Left ventricle myocardium superior (tissue), 1 donor: ENCODE results near the gene PATE3. TPM values are rescaled to one million over a fixed set of nuclear protein-coding genes. Genes with fewer than 3 reads are reported as not detected.

Source experiments
- ATAC-seq: fragments of 200-7000 bp; cut with Tn5 transposase; one replicate; pipeline ENCODE4 v1.9.1; 2020; ENCODE audit warnings: mild to moderate bottlenecking, moderate library complexity
- DNase-seq: peaks from one replicate; pipeline ENCODE4 v3.0.0-alpha.2; 2020
- intact Hi-C: fragments of 100-400 bp; cut with micrococcal nuclease; formaldehyde crosslinking; loops from one replicate; pipeline ENCODE4 v1.11.0; 2022
- total RNA-seq: library from RNA; stranded (reverse); fragmentation: NEBNext Ultra II Directional; extraction: Animal tissue kit (Norgen Biotek cat#: 25700); gene quantifications from one replicate; pipeline ENCODE4 v1.2.1, GENCODE V29; 2021
- donor health status: DM: no; HTN: yes; CAD: no; lungs with severe emphysema.

The PATE3 gene
- total RNA-seq, 1 donor from 2014 or later: not detected

DNA sequence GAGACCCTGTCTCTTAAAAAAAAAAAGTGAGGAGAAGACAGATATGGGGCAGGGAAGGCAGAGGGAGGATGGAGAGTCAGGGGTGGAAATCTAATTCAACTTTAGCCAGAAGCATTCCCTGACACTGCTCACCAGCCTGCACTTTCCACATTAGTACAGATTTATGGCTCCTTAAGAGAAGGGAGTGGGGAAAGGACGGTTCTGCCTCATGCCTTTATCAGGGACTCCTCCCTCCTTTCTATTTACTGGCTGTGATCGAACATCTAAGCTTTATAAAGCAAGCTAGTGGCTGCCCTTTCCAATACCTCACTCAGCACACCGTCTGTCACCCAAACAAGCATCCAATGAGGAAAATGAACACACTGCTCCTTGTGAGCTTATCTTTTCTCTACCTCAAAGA, 45.1 kb downstream of the PATE3 start, which contains the start of gene PATE4:
PATE4 (plus strand) TSS at position 301 of the 400 bp plus-strand sequence; CDS start at position 345, 44 bp downstream.
- no peak for ATAC-seq
- intact Hi-C loops: no loop called here
- no peak for DNase-seq

GRCh38 chr11:125835748-125836147, 47.8 kb downstream of the PATE3 start:
- intact Hi-C loops: no loop called here
- ATAC-seq (no peak), DNase-seq (no peak)

Other genes starting within 250 kb of the PATE3 start
- 63.0 TPM for gene EI24, start 218.7 kb upstream of the PATE3 start, total RNA-seq
- gene STT3A, start 195.3 kb upstream of the PATE3 start, total RNA-seq: 58.6 TPM
- gene CHEK1, start 163.0 kb upstream of the PATE3 start, total RNA-seq: 1.5 TPM
- gene ACRV1, start 107.3 kb upstream of the PATE3 start, total RNA-seq: not detected
- gene PATE1, start 41.8 kb upstream of the PATE3 start, total RNA-seq: not detected
- not detected for gene PATE2, start 9.3 kb upstream of the PATE3 start, total RNA-seq
- not detected for gene PATE4, start 45.2 kb downstream of the PATE3 start, total RNA-seq
- gene HYLS1, start 99.5 kb downstream of the PATE3 start, total RNA-seq: 5.2 TPM
- gene PUS3, start 115.1 kb downstream of the PATE3 start, total RNA-seq: 7.1 TPM
- gene DDX25, start 116.4 kb downstream of the PATE3 start, total RNA-seq: not detected
- gene VSIG10L2, start 157.9 kb downstream of the PATE3 start, total RNA-seq: not detected